HCT116 (cell line): ENCODE data around the gene RGL4. TPM values are rescaled to one million over a fixed set of nuclear protein-coding genes. Genes with fewer than 3 reads are reported as not detected.

Experiments used
- ATAC-seq: fragments of 200-7000 bp; cut with Tn5 transposase; 2 replicates; pipeline ENCODE4 v1.9.1; 2020; ENCODE audit warnings: mild to moderate bottlenecking, moderate library complexity
- BruUV-seq: library from RNA; stranded (reverse); fragments of 400-500 nt; replicated peaks from 2 replicates; lab custom pipeline; 2021; lab: Mats Ljungman, UMichigan
- CTCF ChIA-PET: fragments of 300-600 bp; sonication (Branson Sonifier 250); formaldehyde crosslinking; loops from one replicate; lab custom pipeline; 2021; ENCODE audit warnings: antibody characterized with exemption; lab: Charles Lee
- POLR2A ChIA-PET: fragments of 300-600, 350-600 bp; sonication (Branson Sonifier 250); formaldehyde crosslinking; loops from one replicate; lab custom pipeline; 2021; ENCODE audit warnings: antibody characterized with exemption; lab: Charles Lee
- RAD21 ChIA-PET, 2 experiments: fragments of 300-600 bp; sonication (Branson Sonifier 250); formaldehyde crosslinking; loops; one replicate each; lab custom pipeline; 2023; ENCODE audit warnings: low total read pairs in 2 of 2; ENCODE audit not compliant: uncharacterized antibody in 2 of 2, unreplicated experiment in 2 of 2, low non-redundant PET in 1 of 2; lab: Charles Lee
- DNase-seq: peaks from one replicate; pipeline ENCODE4 v3.0.0-alpha.2; 2010; ENCODE audit warnings: low read depth, low spot score
- H2AFZ ChIP-seq: fragments of 200-600 bp; shearing (Covaris generic), sonication (generic); 2 replicates; pipeline ENCODE4 v1.6.1; 2017; ENCODE audit warnings: low read depth, mixed run types, mixed read lengths, antibody characterized with exemption, low read length; ENCODE audit not compliant: poor library complexity, severe bottlenecking
- H3K27ac ChIP-seq: 2 replicates; pipeline ENCODE4 v1.5.1; 2012; ENCODE audit warnings: low read depth, low read length
- H3K27me3 ChIP-seq: fragments of 200-600 bp; sonication (generic); 2 replicates; pipeline ENCODE4 v1.6.1; 2016; ENCODE audit warnings: mixed run types, low read length, mixed read lengths; ENCODE audit not compliant: insufficient read depth
- H3K36me3 ChIP-seq, 2 experiments: fragments of 200-500 bp in 1 of 2; fragments of 200-600 bp in 1 of 2; sonication (Bioruptor generic) in 1 of 2; sonication (generic) in 1 of 2; 2 replicates each; pipeline versions ENCODE4 v1.5.1 to v1.6.1; 2014 to 2016; ENCODE audit warnings: low read length in 2 of 2, inconsistent platforms in 1 of 2, mixed read lengths in 1 of 2, mixed run types in 1 of 2; ENCODE audit not compliant: insufficient read depth in 2 of 2, control insufficient read depth in 1 of 2
- H3K4me1 ChIP-seq, 2 experiments: fragments of 200-600 bp in 1 of 2; sonication (generic) in 1 of 2; 2 replicates each; pipeline versions ENCODE4 v1.5.1 to v1.6.1; 2012 to 2017; ENCODE audit warnings: low read length in 2 of 2, inconsistent platforms in 1 of 2, mild to moderate bottlenecking in 1 of 2, mixed read lengths in 1 of 2, mixed run types in 1 of 2, moderate library complexity in 1 of 2; ENCODE audit not compliant: insufficient read depth in 2 of 2, control insufficient read depth in 1 of 2
- H3K4me2 ChIP-seq: fragments of 200-600 bp; sonication (generic); 2 replicates; pipeline ENCODE4 v1.6.1; 2017; ENCODE audit warnings: mixed run types, low read length, mixed read lengths
- H3K4me3 ChIP-seq, 2 experiments: fragments of 200-600 bp in 1 of 2; sonication (generic) in 1 of 2; replicated peaks in 1 of 2; 2 replicates each; pipeline ENCODE4 v1.5.1; 2011 to 2016; ENCODE audit warnings: low read length in 2 of 2, control low read depth in 1 of 2, low read depth in 1 of 2, mild to moderate bottlenecking in 1 of 2, mixed read lengths in 1 of 2, mixed run types in 1 of 2
- H3K79me2 ChIP-seq: fragments of 200-600 bp; sonication (generic); 2 replicates; pipeline ENCODE4 v1.6.1; 2017; ENCODE audit warnings: mild to moderate bottlenecking, mixed run types, low read length, moderate library complexity, mixed read lengths; ENCODE audit not compliant: insufficient read depth
- H3K9ac ChIP-seq: fragments of 200-600 bp; sonication (generic); 2 replicates; pipeline ENCODE4 v1.6.1; 2016; ENCODE audit warnings: low read length, mixed read lengths
- H3K9me2 ChIP-seq: fragments of 200-600 bp; sonication (generic), shearing (Covaris generic); 2 replicates; pipeline ENCODE4 v1.6.1; 2017; ENCODE audit warnings: mixed run types, mild to moderate bottlenecking, moderate library complexity; ENCODE audit not compliant: insufficient read depth
- H3K9me3 ChIP-seq, 2 experiments: fragments of 200-500 bp in 1 of 2; fragments of 200-600 bp in 1 of 2; sonication (Bioruptor generic) in 1 of 2; sonication (generic) in 1 of 2; 2 replicates each; pipeline ENCODE4 v1.6.1; 2014 to 2017; ENCODE audit warnings: low read length in 2 of 2, mixed read lengths in 2 of 2, inconsistent platforms in 1 of 2, low read depth in 1 of 2, mild to moderate bottlenecking in 1 of 2, mixed run types in 1 of 2, moderate library complexity in 1 of 2; ENCODE audit not compliant: control insufficient read depth in 1 of 2, insufficient read depth in 1 of 2
- H4K20me1 ChIP-seq: fragments of 200-600 bp; sonication (generic), shearing (Covaris generic); 2 replicates; pipeline ENCODE4 v1.6.1; 2017; ENCODE audit warnings: mixed run types, mild to moderate bottlenecking, moderate library complexity; ENCODE audit not compliant: insufficient read depth
- CBX3 ChIP-seq: IDR thresholded peaks from 2 replicates; pipeline ENCODE4 v1.6.1; 2012; ENCODE audit warnings: low read depth
- EGR1 ChIP-seq: IDR thresholded peaks from 2 replicates; pipeline ENCODE4 v1.6.1; 2012; ENCODE audit warnings: low read depth
- ELF1 ChIP-seq: IDR thresholded peaks from 2 replicates; pipeline ENCODE4 v1.6.1; 2012; ENCODE audit warnings: low read depth, borderline replicate concordance
- YY1 ChIP-seq: IDR thresholded peaks from 2 replicates; pipeline ENCODE4 v1.6.1; 2011; ENCODE audit warnings: low read length, low read depth, moderate library complexity, mild to moderate bottlenecking; ENCODE audit not compliant: insufficient replicate concordance; ENCODE audit errors: extremely low read depth
- ZFX ChIP-seq: fragments of 450-650 bp; IDR thresholded peaks from 2 replicates; pipeline ENCODE4 v1.6.1; 2017
- intact Hi-C: fragments of 100-400 bp; cut with micrococcal nuclease; formaldehyde crosslinking; loops from 2 replicates; pipeline ENCODE4 v1.10.0; 2022
- total RNA-seq: library from RNA; stranded (reverse); gene quantifications from one replicate; pipeline ENCODE4 v1.2.1, GENCODE V29; 2021; ENCODE audit not compliant: unreplicated experiment
- TF ChIP-seq, protein P1 (sequence below), 3 experiments: fragments of 200-600 bp in 1 of 3; sonication (generic) in 1 of 3; IDR thresholded peaks in 2 of 3; conservative IDR thresholded peaks in 1 of 3; 2 replicates each; pipeline ENCODE4 v1.5.1; 2012 to 2017; ENCODE audit warnings: low read depth in 2 of 3, low read length in 2 of 3, antibody characterized with exemption in 1 of 3, borderline replicate concordance in 1 of 3, control low read depth in 1 of 3, mild to moderate bottlenecking in 1 of 3, mixed read lengths in 1 of 3, mixed run types in 1 of 3, moderate library complexity in 1 of 3; ENCODE audit not compliant: insufficient read depth in 1 of 3

The RGL4 gene
- total RNA-seq, 1 experiment from 2014 or later: not detected

DNA sequence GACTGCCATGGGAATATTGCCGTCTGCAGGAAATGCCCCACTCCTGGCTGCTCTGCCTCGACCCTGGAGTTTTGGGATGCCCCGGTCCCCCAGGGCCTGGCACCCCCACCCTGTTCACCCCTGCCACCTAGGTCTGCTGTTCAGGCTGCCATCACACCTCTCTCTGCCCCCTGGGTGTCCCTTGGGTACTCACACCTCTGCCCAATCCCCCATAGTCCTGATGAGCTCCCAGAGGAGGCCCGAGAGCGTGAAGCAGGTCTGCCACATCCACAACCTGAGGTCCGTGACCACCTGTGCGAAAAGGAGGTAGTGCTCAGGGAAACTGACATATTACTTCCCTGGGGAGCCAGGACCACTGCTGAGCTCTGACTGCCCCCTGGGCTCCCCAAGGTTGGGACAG is 38.5 kb upstream of the RGL4 start:
- DNase-seq: no peak
- TF ChIP-seq ELF1: no peak
- TF ChIP-seq YY1: no peak
- Histone ChIP-seq H3K9me3 (no peaks in the 10 kb centered on the region), H2AFZ (no peak overlapping the region), H3K79me2 (no peaks in the 10 kb centered on the region), H3K27ac (no peak overlapping the region), H3K36me3 (no peaks in the 10 kb centered on the region), H3K4me2 (no peak overlapping the region), H3K4me1 (no peaks in the 10 kb centered on the region), H3K4me3 (no peak overlapping the region), H4K20me1 (no peaks in the 10 kb centered on the region), H3K27me3 (no peaks in the 10 kb centered on the region), H3K9ac (no peak overlapping the region), H3K9me2 (no peaks in the 10 kb centered on the region)
- no peak for ATAC-seq
- CTCF ChIA-PET: no interaction called here
- POLR2A ChIA-PET: no interaction called here
- no TSS peak for BruUV-seq
- RAD21 ChIA-PET: no interaction called here
- intact Hi-C loops: no loop called here

DNA sequence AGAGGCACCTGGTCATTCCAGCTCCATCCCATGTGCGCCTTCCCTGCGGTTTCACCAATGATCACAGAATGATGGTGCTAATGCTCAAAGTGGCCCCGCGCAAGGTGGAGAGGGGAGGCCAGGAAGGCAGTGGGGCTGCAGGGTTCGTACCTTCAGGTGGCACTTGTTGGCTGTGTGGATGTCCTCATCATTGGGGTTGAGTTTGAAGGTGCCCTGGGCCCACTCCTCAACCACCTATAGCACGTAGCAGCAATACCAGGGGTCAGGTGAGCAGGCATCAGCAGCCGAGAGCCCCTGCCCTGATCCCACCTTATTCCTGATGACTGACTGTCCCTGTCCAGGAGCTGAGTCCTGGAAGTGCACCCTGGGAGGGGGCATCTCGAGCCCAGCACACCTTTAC is 38.1 kb upstream of the RGL4 start:
- Histone ChIP-seq H3K9me2 (no peaks in the 10 kb centered on the region), H3K9me3 (no peaks in the 10 kb centered on the region), H3K27me3 (no peaks in the 10 kb centered on the region), H3K4me2 (no peak overlapping the region), H3K4me3 (no peak overlapping the region), H3K4me1 (no peaks in the 10 kb centered on the region), H3K27ac (no peak overlapping the region), H4K20me1 (no peaks in the 10 kb centered on the region), H3K9ac (no peak overlapping the region), H2AFZ (no peak overlapping the region), H3K36me3 (no peaks in the 10 kb centered on the region), H3K79me2 (no peaks in the 10 kb centered on the region)
- no TSS peak for BruUV-seq
- DNase-seq (no peak), ATAC-seq (no peak)
- CTCF ChIA-PET: no interaction called here
- POLR2A ChIA-PET: no interaction called here
- RAD21 ChIA-PET: no interaction called here
- intact Hi-C loops: no loop called here
- TF ChIP-seq ZFX (no peak), CBX3 (no peak), EGR1 (no peak)
- TF ChIP-seq, protein P1, sequence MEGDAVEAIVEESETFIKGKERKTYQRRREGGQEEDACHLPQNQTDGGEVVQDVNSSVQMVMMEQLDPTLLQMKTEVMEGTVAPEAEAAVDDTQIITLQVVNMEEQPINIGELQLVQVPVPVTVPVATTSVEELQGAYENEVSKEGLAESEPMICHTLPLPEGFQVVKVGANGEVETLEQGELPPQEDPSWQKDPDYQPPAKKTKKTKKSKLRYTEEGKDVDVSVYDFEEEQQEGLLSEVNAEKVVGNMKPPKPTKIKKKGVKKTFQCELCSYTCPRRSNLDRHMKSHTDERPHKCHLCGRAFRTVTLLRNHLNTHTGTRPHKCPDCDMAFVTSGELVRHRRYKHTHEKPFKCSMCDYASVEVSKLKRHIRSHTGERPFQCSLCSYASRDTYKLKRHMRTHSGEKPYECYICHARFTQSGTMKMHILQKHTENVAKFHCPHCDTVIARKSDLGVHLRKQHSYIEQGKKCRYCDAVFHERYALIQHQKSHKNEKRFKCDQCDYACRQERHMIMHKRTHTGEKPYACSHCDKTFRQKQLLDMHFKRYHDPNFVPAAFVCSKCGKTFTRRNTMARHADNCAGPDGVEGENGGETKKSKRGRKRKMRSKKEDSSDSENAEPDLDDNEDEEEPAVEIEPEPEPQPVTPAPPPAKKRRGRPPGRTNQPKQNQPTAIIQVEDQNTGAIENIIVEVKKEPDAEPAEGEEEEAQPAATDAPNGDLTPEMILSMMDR (IDR thresholded peaks at IDR 0.05 in 2 of 3, conservative IDR thresholded peaks at IDR 0.05 in 1 of 3; ENCODE audit: borderline replicate concordance in 1 of 3, insufficient read depth in 1 of 3, low read depth in 2 of 3, low read length in 2 of 3): no peak
